Cardiac muscle cell (in vitro differentiated cells and primary cell): Measurements from ENCODE around the gene SRRD. TPM values are rescaled to one million over a fixed set of nuclear protein-coding genes. Genes with fewer than 3 reads are reported as not detected.
"Not testable (repeated sequence)": the region's sequence is repeated elsewhere in the genome, so short reads cannot be mapped to it uniquely, and the experiment has no call there.

ENCODE experiments used
- DNase-seq, 2 donors: peaks; one replicate each; pipeline versions ENCODE4 v3.0.0 to v3.0.0-alpha.2; 2010 to 2017; ENCODE audit warnings: low read depth in 1 of 2, low spot score in 1 of 2
- H3K27ac ChIP-seq: fragments of 200-600 bp; sonication (generic); 2 replicates; pipeline ENCODE4 v1.5.1; 2016
- H3K27me3 ChIP-seq: fragments of 200-600 bp; sonication (generic); 2 replicates; pipeline ENCODE4 v1.6.0; 2016; ENCODE audit warnings: control low read depth
- H3K36me3 ChIP-seq: fragments of 200-600 bp; sonication (generic); 2 replicates; pipeline ENCODE4 v1.5.1; 2016; ENCODE audit warnings: control low read depth
- H3K4me1 ChIP-seq: fragments of 200-600 bp; sonication (generic); 2 replicates; pipeline ENCODE4 v1.8.1; 2017; ENCODE audit warnings: low read depth, mild to moderate bottlenecking, mixed run types
- H3K4me3 ChIP-seq: fragments of 200-600 bp; sonication (generic); 2 replicates; pipeline ENCODE4 v1.5.1; 2016; ENCODE audit warnings: mild to moderate bottlenecking
- H3K9me3 ChIP-seq: fragments of 200-600 bp; sonication (generic); 2 replicates; pipeline ENCODE4 v1.5.1; 2017; ENCODE audit warnings: low read depth, mild to moderate bottlenecking, control low read depth
- polyA plus RNA-seq: library from polyadenylated mRNA; unstranded; fragments of >200 nt; fragmentation: Nextera tagmentation; extraction: Ambion mirVana; gene quantifications from 2 replicates; pipeline ENCODE4 v1.2.1, GENCODE V29; 2016
- total RNA-seq: library from RNA; depleted of rRNA; stranded (reverse); fragments of >200 nt; gene quantifications from 2 replicates; pipeline ENCODE4 v1.2.3, GENCODE V29; 2016
- TF ChIP-seq, protein P1 (sequence below): IDR thresholded peaks from 2 replicates; pipeline ENCODE4 v1.5.1; 2012; ENCODE audit warnings: low read depth, mild to moderate bottlenecking, low read length

The SRRD gene
- total and polyA plus RNA-seq, 2 experiments from 2014 or later: 17.0 to 22.3 TPM

DNA sequence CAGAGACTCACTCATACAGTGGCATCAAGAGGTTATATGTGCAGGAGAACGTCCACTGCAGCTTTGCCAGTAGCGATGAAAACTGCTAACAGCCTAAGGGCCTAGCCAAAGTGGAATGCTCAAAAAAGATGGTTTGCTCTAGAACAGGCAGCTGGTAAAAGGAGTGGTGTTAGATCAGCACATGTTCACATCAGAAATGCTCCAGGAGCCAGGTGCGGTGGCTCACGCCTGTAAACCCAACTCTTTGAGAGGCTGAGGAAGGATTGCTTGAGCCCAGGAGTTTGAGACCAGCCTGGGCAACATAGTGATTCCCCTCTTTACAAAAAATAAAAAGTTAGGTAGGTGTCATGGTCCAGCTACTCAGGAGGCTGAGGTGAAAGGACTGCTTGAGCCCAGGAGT is 38.9 kb downstream of the SRRD start:
- H3K27me3 ChIP-seq: no peaks in the 10 kb centered on the region
- H3K4me3 ChIP-seq: no peak overlapping the region
- H3K36me3 ChIP-seq: no peaks in the 10 kb centered on the region
- peaks cover 9% of the 10 kb centered on the region for H3K4me1 ChIP-seq
- DNase-seq: no peak
- TF ChIP-seq, protein P1, sequence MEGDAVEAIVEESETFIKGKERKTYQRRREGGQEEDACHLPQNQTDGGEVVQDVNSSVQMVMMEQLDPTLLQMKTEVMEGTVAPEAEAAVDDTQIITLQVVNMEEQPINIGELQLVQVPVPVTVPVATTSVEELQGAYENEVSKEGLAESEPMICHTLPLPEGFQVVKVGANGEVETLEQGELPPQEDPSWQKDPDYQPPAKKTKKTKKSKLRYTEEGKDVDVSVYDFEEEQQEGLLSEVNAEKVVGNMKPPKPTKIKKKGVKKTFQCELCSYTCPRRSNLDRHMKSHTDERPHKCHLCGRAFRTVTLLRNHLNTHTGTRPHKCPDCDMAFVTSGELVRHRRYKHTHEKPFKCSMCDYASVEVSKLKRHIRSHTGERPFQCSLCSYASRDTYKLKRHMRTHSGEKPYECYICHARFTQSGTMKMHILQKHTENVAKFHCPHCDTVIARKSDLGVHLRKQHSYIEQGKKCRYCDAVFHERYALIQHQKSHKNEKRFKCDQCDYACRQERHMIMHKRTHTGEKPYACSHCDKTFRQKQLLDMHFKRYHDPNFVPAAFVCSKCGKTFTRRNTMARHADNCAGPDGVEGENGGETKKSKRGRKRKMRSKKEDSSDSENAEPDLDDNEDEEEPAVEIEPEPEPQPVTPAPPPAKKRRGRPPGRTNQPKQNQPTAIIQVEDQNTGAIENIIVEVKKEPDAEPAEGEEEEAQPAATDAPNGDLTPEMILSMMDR: no peak
- H3K27ac ChIP-seq: no peak overlapping the region
- H3K9me3 ChIP-seq: no peaks in the 10 kb centered on the region

- no peaks in the 10 kb centered on the region for H3K27me3 ChIP-seq
- no peaks in the 10 kb centered on the region for H3K9me3 ChIP-seq
- H3K4me1 ChIP-seq: peaks cover 16% of the 10 kb centered on the region
- no peak overlapping the region for H3K27ac ChIP-seq
- no peak overlapping the region for H3K4me3 ChIP-seq
- TF ChIP-seq, protein P1: no peak
- no peaks in the 10 kb centered on the region for H3K36me3 ChIP-seq
- no peak for DNase-seq
Observed at GRCh38 chr22:26524870-26525269, 41.2 kb downstream of the SRRD start.

- no peaks in the 10 kb centered on the region for H3K36me3 ChIP-seq
- no peaks in the 10 kb centered on the region for H3K9me3 ChIP-seq
- no peak overlapping the region for H3K4me3 ChIP-seq
- TF ChIP-seq, protein P1: no peak
- peak overlapping the region; percentile 73 for H3K27ac ChIP-seq
- H3K27me3 ChIP-seq: no peaks in the 10 kb centered on the region
- H3K4me1 ChIP-seq: peaks cover 16% of the 10 kb centered on the region
- DNase-seq: no peak
Observed at GRCh38 chr22:26525946-26526564, 42.4 kb downstream of the SRRD start.

GRCh38 chr22:26527167-26527566 is 43.5 kb downstream of the SRRD start:
- TF ChIP-seq, protein P1: no peak
- DNase-seq: no peak
- Histone ChIP-seq H3K9me3 (no peaks in the 10 kb centered on the region), H3K27ac (peak overlapping the region; percentile 73), H3K4me1 (peaks cover 16% of the 10 kb centered on the region), H3K27me3 (no peaks in the 10 kb centered on the region), H3K36me3 (no peaks in the 10 kb centered on the region), H3K4me3 (no peak overlapping the region)

DNA sequence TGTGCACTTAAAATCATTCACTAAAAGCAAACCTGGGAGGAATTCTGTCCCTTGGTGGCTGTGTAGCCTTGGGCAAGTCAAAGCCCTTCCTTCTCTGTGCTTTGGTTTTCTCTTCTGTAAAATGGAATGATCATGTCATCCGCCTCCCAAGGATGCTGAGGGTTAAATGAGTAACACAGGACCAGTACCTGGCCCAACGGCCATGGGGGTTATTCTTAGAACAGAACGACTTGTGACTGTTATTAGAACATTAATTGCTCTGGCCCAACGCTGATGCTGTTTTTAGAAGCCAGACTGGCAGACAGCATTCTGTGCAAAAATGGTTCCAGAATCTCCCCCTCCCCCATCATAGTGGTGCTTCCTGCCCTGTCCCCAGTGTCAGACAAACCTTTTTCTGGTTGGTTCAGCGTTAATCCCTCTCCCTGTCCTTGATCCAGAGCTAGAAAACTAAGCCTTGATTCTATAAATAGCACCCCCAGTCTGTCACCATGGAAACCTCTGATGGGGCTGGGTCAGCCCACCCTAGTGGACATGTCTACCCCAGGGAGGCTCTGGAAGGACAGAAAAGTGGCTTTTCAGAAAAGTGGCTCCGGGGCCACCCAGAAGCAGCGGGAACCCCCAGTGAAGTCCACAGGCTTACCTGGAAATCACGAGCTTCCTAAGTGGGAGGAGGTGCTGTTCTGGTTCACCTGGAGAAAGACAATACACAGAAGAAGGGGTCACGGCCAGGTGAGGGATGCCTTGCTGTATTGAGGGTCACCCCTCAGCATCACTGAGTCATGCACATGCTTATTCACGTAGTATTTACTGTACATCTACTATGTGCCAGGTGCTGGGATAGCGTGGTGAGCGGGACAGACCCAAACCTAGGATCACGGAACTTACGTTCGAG is 44.1 kb downstream of the SRRD start:
- peak in 1 of 2 donors; percentile 63 for DNase-seq
- Histone ChIP-seq H3K36me3 (no peaks in the 10 kb centered on the region), H3K27ac (peak overlapping the region; percentile 73), H3K9me3 (no peaks in the 10 kb centered on the region), H3K4me3 (no peak overlapping the region), H3K4me1 (peaks cover 16% of the 10 kb centered on the region), H3K27me3 (no peaks in the 10 kb centered on the region)
- TF ChIP-seq, protein P1: no peak

DNA sequence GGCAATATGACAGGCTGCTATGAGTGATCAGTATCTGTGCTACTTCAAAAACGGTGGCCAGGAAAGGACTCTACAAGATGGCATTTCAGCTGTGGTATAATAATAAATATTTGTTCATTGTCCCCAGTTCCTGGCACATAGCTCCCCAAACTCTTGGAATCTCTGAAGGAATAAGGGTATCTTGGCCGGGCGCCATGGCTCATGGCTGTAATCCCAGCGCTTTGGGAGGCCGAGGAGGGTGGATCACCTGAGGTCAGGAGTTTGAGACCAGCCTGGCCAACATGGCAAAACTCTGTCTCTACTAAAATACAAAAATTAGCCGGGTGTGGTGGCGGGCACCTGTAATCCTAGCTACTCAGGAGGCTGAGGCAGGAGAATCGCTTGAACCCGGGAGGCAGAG is 44.8 kb downstream of the SRRD start:
- not testable (repeated sequence) for H3K36me3 ChIP-seq, H3K4me3 ChIP-seq, H3K27ac ChIP-seq, H3K9me3 ChIP-seq, H3K27me3 ChIP-seq, DNase-seq
- H3K4me1 ChIP-seq: peaks cover 16% of the 10 kb centered on the region
